Measurements from ENCODE around the gene TIAM2.

TIAM2 gene

GRCh38 chr6:155141512-155141911, 146.4 kb downstream of the TIAM2 start:
- no peak for DNase-seq

- DNase-seq = no peak
These were observed 147.3 kb downstream of the TIAM2 start for GRCh38 chr6:155142168-155143028.

GRCh38 chr6:155143029-155143577, 148.0 kb downstream of the TIAM2 start:
- DNase-seq = peak in 1 of 2 donors; percentile 31

- no peak for DNase-seq
These were observed 148.5 kb downstream of the TIAM2 start for GRCh38 chr6:155143578-155144106.

- DNase-seq = no peak
These were observed 151.1 kb downstream of the TIAM2 start for GRCh38 chr6:155146205-155146604.

- no peak for DNase-seq
These were observed 153.0 kb downstream of the TIAM2 start for GRCh38 chr6:155147958-155148663.

GRCh38 chr6:155150967-155151671, 156.0 kb downstream of the TIAM2 start:
- DNase-seq = no peak

GRCh38 chr6:155152211-155153076, 157.3 kb downstream of the TIAM2 start:
- no peak for DNase-seq

- DNase-seq = peak in 1 of 2 donors; percentile 56
These were observed 159.2 kb downstream of the TIAM2 start for GRCh38 chr6:155154158-155154830.

- no peak for DNase-seq
These were observed 160.8 kb downstream of the TIAM2 start for GRCh38 chr6:155155787-155156447.

GRCh38 chr6:155157101-155157500, 162.0 kb downstream of the TIAM2 start:
- DNase-seq = no peak

GRCh38 chr6:155158030-155158843, 163.1 kb downstream of the TIAM2 start:
- DNase-seq = no peak

GRCh38 chr6:155162682-155163081, 167.6 kb downstream of the TIAM2 start:
- no peak for DNase-seq

- DNase-seq = no peak
These were observed 168.5 kb downstream of the TIAM2 start for GRCh38 chr6:155163601-155164000.

- no peak for DNase-seq
These were observed 170.1 kb downstream of the TIAM2 start for GRCh38 chr6:155165029-155165710.

GRCh38 chr6:155170519-155170918, 175.4 kb downstream of the TIAM2 start:
- no peak for DNase-seq

GRCh38 chr6:155171109-155171746, 176.1 kb downstream of the TIAM2 start:
- DNase-seq = peak; percentile 64 to 85

- DNase-seq = no peak
These were observed 176.8 kb downstream of the TIAM2 start for GRCh38 chr6:155171747-155172449.
